IPS DF 4.7 (cell line): ENCODE results near the gene MYO5C.

Source experiments
- DNase-seq: peaks from one replicate; pipeline ENCODE4 v3.0.0-alpha.2; 2013; ENCODE audit warnings: low spot score; ENCODE audit errors: extremely low read depth

Gene MYO5C

GRCh38 chr15:52208306-52208946 lies 87.2 kb downstream of the MYO5C start:
- DNase-seq: peak; percentile 36

DNA sequence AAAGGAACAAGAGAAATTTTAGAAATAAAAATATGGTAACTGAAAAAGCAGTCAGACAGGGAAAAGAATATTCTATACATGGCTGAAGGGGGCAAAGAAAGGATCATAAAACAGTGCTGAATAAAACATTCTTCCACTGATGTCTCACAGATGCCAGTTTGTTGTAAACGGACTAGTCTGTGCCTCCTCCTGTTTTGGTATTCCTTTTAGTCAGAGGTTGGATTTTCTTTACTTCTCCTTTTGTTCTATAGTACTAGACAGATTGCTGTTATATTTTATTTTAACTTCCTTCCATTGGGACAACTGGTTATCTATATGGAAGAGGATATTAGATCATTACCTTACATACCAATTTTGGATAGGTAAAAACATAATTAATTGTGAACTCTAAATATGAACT lies 88.4 kb downstream of the MYO5C start:
- DNase-seq: no peak

- no peak for DNase-seq
Observed at GRCh38 chr15:52206446-52206845, 89.2 kb downstream of the MYO5C start.

DNA sequence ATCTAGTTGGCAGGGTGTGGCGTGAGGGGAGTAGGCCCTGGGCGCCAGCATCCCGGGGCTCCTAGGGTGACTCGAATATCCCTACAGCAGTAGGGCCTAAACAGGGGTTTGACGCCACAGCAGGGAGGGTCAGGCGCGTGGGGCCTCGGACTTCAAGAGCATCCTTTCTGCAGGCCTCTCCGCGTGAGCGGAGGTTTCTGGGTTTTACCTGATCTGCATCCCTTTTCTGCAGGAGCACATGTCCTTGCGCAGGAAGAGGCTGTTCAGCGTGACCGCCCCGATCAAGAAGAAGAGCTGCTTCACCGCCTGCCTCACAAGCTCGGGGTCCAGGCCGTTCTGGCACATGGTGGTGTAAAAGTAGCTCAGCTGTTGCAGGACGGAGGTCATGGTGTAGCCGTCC lies 90.9 kb downstream of the MYO5C start:
- DNase-seq: no peak

- no peak for DNase-seq
Observed at GRCh38 chr15:52200831-52201365, 94.7 kb downstream of the MYO5C start.

DNA sequence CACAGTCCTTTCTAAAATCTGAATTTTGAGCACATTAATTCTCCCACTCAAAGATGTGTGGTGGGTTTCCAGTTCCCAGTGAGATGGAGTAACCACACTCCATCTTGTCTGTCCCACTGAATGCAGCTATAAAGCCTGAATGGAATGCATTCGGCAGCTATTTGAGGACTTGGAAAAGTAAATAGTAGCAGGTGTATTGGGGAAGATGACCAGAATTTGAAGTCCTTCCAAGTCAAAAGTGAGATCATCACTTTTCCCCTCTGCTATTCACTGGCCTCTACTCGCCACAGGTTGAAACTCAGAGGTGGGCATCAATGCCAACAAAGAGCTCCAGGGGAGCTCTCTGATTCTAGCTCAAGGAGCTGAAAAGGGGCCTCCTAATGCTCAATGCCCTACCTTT lies 96.3 kb downstream of the MYO5C start:
- DNase-seq: no peak

DNA sequence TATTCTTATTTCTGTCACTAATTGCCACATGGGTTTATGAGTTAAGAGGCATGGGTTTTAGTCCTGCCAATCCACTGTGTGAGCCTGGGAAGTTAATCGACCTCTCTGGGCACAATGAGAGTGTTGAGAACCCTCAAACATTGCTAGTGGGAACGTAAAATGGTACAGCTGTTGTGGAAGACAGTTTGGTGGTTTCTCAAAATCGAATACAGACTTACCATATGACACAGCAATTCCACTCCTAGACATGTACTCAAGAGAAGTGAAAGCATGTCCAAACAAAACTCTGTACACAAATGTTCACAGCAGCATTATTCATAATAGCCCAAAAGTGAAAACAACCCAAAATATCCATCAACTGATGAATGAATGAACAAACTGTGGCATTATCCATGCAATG lies 98.7 kb downstream of the MYO5C start:
- no peak for DNase-seq

GRCh38 chr15:52193791-52194190 lies 101.8 kb downstream of the MYO5C start:
- DNase-seq: no peak

- DNase-seq: no peak
Observed at GRCh38 chr15:52193321-52193720, 102.3 kb downstream of the MYO5C start.

- no peak for DNase-seq
Observed at GRCh38 chr15:52191207-52191606, 104.4 kb downstream of the MYO5C start, which contains the start of gene GNB5. TSS of gene GNB5 (minus strand) at chr15:52191392. CDS start at chr15:52184676, 6,716 bp downstream.

- DNase-seq: no peak
Observed at GRCh38 chr15:52186651-52187486, 108.7 kb downstream of the MYO5C start.

GRCh38 chr15:52185151-52185561 lies 110.4 kb downstream of the MYO5C start:
- DNase-seq: no peak

DNA sequence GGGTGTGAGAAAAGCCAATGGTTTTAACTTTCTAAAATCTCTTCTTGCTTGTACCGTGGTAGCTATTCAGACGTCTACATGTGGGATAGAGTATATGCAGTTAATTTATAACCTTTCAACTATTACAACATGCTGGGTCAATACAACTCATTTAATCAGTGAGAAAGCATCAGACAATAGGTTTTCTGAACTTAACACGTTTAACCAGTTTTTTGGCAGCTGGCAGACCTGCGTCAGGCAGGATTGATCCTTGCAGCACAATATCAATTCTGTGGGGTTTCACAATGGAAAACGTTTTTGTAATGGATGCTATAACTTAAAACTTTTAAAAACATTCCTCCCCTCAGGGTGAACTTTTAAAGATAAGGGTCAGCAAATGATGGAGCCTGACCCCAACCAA lies 110.9 kb downstream of the MYO5C start:
- no peak for DNase-seq

- no peak for DNase-seq
Observed at GRCh38 chr15:52183562-52184173, 111.9 kb downstream of the MYO5C start.

GRCh38 chr15:52181938-52182780 lies 113.4 kb downstream of the MYO5C start:
- DNase-seq: no peak

DNA sequence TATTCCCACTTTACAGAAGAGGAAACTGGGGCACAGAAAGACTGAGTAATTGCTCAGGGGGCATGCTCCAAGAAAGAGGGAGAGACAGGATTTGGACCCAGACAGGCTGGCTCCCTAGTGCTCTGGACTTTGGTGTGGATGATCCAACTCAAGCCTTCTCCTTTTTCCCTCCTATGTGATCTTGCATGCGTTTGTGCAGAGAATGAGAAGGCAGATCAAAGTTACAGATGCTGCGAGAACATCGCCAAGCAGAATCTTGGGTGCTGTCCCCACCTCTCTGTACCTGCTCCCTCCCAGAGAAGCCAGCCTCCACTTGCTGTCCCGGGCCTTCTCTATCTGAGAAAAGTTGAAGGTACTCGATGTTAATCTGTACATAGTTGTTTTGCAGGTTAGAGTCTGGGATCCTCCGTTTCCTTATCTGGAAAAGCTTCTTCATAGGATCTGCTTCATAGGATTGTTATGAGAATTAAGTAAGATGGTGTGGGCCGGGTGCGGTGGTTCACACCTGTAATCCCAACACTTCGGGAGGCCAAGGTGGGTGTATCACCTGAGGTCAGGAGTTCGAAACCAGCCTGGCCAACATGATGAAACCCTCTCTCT lies 114.7 kb downstream of the MYO5C start:
- no peak for DNase-seq

GRCh38 chr15:52180196-52180835 lies 115.3 kb downstream of the MYO5C start:
- DNase-seq: no peak

GRCh38 chr15:52179278-52180195 lies 116.1 kb downstream of the MYO5C start:
- no peak for DNase-seq

- DNase-seq: no peak
Observed at GRCh38 chr15:52178765-52179164, 116.8 kb downstream of the MYO5C start.
